ENCODE measurements around the gene DTNB.

DNA sequence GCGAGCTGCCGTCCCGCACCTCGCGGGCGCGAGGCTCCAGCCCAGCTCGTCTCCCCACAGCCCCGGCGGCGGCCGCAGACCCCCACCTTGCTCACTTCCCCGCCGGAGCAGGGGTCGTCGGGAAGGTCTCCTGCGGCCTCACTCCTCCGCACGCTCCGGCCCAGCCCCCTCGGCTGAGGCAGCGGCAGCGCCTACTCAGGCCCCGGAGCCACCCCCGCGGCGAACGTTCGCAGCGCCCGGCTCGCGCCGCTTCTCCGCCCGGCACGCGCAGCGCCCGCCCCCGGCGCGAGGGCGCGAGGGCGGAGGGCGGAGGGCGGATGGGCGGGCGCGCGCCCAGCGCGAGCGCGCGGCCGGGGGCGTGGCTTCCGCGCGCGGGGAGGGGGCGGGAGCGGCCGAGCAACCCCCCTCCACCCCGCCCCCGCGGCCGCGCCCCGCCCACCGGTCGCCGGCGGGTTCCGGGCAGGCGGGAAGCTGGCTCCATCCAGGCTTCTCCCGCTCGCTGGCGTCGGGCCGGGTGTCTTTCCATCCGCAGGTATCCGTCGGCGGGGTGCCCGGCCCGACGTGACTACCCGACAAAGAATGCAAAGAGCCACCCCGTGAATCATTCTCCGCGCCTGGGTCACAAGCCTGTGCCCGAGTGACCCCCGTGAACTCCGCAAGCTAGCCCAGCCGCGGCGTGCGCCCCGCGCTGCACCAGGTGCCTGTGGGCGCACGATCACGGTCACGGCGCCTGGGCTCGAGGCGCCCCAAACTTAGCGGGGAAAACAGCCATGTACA is at the start of gene DTNB:
- TF ChIP-seq, protein P1, sequence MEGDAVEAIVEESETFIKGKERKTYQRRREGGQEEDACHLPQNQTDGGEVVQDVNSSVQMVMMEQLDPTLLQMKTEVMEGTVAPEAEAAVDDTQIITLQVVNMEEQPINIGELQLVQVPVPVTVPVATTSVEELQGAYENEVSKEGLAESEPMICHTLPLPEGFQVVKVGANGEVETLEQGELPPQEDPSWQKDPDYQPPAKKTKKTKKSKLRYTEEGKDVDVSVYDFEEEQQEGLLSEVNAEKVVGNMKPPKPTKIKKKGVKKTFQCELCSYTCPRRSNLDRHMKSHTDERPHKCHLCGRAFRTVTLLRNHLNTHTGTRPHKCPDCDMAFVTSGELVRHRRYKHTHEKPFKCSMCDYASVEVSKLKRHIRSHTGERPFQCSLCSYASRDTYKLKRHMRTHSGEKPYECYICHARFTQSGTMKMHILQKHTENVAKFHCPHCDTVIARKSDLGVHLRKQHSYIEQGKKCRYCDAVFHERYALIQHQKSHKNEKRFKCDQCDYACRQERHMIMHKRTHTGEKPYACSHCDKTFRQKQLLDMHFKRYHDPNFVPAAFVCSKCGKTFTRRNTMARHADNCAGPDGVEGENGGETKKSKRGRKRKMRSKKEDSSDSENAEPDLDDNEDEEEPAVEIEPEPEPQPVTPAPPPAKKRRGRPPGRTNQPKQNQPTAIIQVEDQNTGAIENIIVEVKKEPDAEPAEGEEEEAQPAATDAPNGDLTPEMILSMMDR (conservative IDR thresholded peaks at IDR 0.05 in 1 of 2, IDR thresholded peaks at IDR 0.05 in 1 of 2; ENCODE audit: low read depth in 1 of 2, low read length in 2 of 2) = no peak
- no peak for TF ChIP-seq EZH2 (IDR thresholded peaks at IDR 0.05; ENCODE audit: low read length, missing control alignments)

Measured in fibroblast of lung (primary cell).